GM18867 (cell line): ENCODE measurements around the gene LYPD6B.

ENCODE experiments used
- ATAC-seq: cut with Tn5 transposase; IDR thresholded peaks from one replicate; pipeline ENCODE4 v1.9.1; 2021; ENCODE audit warnings: mild to moderate bottlenecking, moderate library complexity; ENCODE audit not compliant: unreplicated experiment

LYPD6B gene

GRCh38 chr2:149009576-149010461, 28.7 kb upstream of the LYPD6B start:
- ATAC-seq = no peak

GRCh38 chr2:149012545-149012944, 26.0 kb upstream of the LYPD6B start:
- ATAC-seq = no peak

GRCh38 chr2:149015501-149015900, 23.0 kb upstream of the LYPD6B start:
- ATAC-seq = no peak

- no peak for ATAC-seq
Measured at GRCh38 chr2:149015926-149016563, 22.5 kb upstream of the LYPD6B start.

- ATAC-seq = peak; percentile 24
Measured at GRCh38 chr2:149017116-149017985, 21.1 kb upstream of the LYPD6B start.

GRCh38 chr2:149018981-149019380, 19.5 kb upstream of the LYPD6B start:
- ATAC-seq = no peak

- ATAC-seq = no peak
Measured at GRCh38 chr2:149019768-149020167, 18.7 kb upstream of the LYPD6B start.

GRCh38 chr2:149020432-149020851, 18.1 kb upstream of the LYPD6B start:
- peak; percentile 39 for ATAC-seq

GRCh38 chr2:149021271-149021719, 17.2 kb upstream of the LYPD6B start:
- peak; percentile 71 for ATAC-seq

- peak; percentile 71 for ATAC-seq
Measured at GRCh38 chr2:149021761-149022160, 16.7 kb upstream of the LYPD6B start.

GRCh38 chr2:149023091-149023490, 15.4 kb upstream of the LYPD6B start:
- ATAC-seq = no peak

- no peak for ATAC-seq
Measured at GRCh38 chr2:149027590-149028250, 10.8 kb upstream of the LYPD6B start.

- no peak for ATAC-seq
Measured at GRCh38 chr2:149028377-149028776, 10.1 kb upstream of the LYPD6B start.

- no peak for ATAC-seq
Measured at GRCh38 chr2:149028891-149029290, 9.6 kb upstream of the LYPD6B start.

GRCh38 chr2:149029307-149029965, 9.1 kb upstream of the LYPD6B start:
- no peak for ATAC-seq

- ATAC-seq = no peak
Measured at GRCh38 chr2:149031396-149031795, 7.1 kb upstream of the LYPD6B start.

- no peak for ATAC-seq
Measured at GRCh38 chr2:149033716-149034115, 4.8 kb upstream of the LYPD6B start.

GRCh38 chr2:149034406-149034805, 4.1 kb upstream of the LYPD6B start:
- ATAC-seq = no peak

GRCh38 chr2:149036507-149037293, 1.8 kb upstream of the LYPD6B start:
- ATAC-seq = no peak
